Measurements from ENCODE around the gene RASSF9.
A peak's percentile ranks its signal among the peaks of the same experiment; 100 is the strongest.

RASSF9 gene

GRCh38 chr12:85820101-85820500 is 16.1 kb downstream of the RASSF9 start:
- H3K4me3 ChIP-seq (ENCODE audit: low read depth, low read length) = no peak overlapping the region
- DNase-seq (ENCODE audit: low read depth) = no peak
- TF ChIP-seq POLR2A (IDR thresholded peaks at IDR 0.05; ENCODE audit: extremely low read depth, insufficient read length) = no peak
- no peak for TF ChIP-seq MYC (IDR thresholded peaks at IDR 0.05; ENCODE audit: low read depth, low read length)
- no peak for TF ChIP-seq CTCF (IDR thresholded peaks at IDR 0.05; ENCODE audit: low read depth, low read length)
- TF ChIP-seq MAX (IDR thresholded peaks at IDR 0.05; ENCODE audit: low read depth, low read length) = no peak

GRCh38 chr12:85814741-85815140 is 21.5 kb downstream of the RASSF9 start:
- H3K4me3 ChIP-seq (ENCODE audit: low read depth, low read length) = no peak overlapping the region
- no peak for TF ChIP-seq CTCF (IDR thresholded peaks at IDR 0.05; ENCODE audit: low read depth, low read length)
- no peak for DNase-seq (ENCODE audit: low read depth)

GRCh38 chr12:85814071-85814470 is 22.1 kb downstream of the RASSF9 start:
- H3K4me3 ChIP-seq (ENCODE audit: low read depth, low read length) = no peak overlapping the region
- TF ChIP-seq MAX (IDR thresholded peaks at IDR 0.05; ENCODE audit: low read depth, low read length) (no peak), MYC (IDR thresholded peaks at IDR 0.05; ENCODE audit: low read depth, low read length) (no peak), CTCF (IDR thresholded peaks at IDR 0.05; ENCODE audit: low read depth, low read length) (no peak), POLR2A (IDR thresholded peaks at IDR 0.05; ENCODE audit: extremely low read depth, insufficient read length) (no peak)
- DNase-seq (ENCODE audit: low read depth) = no peak

- no peak for TF ChIP-seq MAX (IDR thresholded peaks at IDR 0.05; ENCODE audit: low read depth, low read length)
- TF ChIP-seq POLR2A (IDR thresholded peaks at IDR 0.05; ENCODE audit: extremely low read depth, insufficient read length) = no peak
- no peak for TF ChIP-seq MYC (IDR thresholded peaks at IDR 0.05; ENCODE audit: low read depth, low read length)
- no peak for TF ChIP-seq CTCF (IDR thresholded peaks at IDR 0.05; ENCODE audit: low read depth, low read length)
- DNase-seq (ENCODE audit: low read depth) = no peak
- no peak overlapping the region for H3K4me3 ChIP-seq (ENCODE audit: low read depth, low read length)
Measured at GRCh38 chr12:85809500-85809899, 26.7 kb downstream of the RASSF9 start.

- no peak overlapping the region for H3K4me3 ChIP-seq (ENCODE audit: low read depth, low read length)
- TF ChIP-seq MAX (IDR thresholded peaks at IDR 0.05; ENCODE audit: low read depth, low read length) (no peak), POLR2A (IDR thresholded peaks at IDR 0.05; ENCODE audit: extremely low read depth, insufficient read length) (no peak), CTCF (IDR thresholded peaks at IDR 0.05; ENCODE audit: low read depth, low read length) (no peak), MYC (IDR thresholded peaks at IDR 0.05; ENCODE audit: low read depth, low read length) (no peak)
- DNase-seq (ENCODE audit: low read depth) = no peak
Measured at GRCh38 chr12:85807730-85808129, 28.5 kb downstream of the RASSF9 start.

GRCh38 chr12:85805654-85806053 is 30.6 kb downstream of the RASSF9 start:
- H3K4me3 ChIP-seq (ENCODE audit: low read depth, low read length) = no peak overlapping the region
- DNase-seq (ENCODE audit: low read depth) = peak; percentile 11
- no peak for TF ChIP-seq MYC (IDR thresholded peaks at IDR 0.05; ENCODE audit: low read depth, low read length)
- no peak for TF ChIP-seq CTCF (IDR thresholded peaks at IDR 0.05; ENCODE audit: low read depth, low read length)
- no peak for TF ChIP-seq POLR2A (IDR thresholded peaks at IDR 0.05; ENCODE audit: extremely low read depth, insufficient read length)
- TF ChIP-seq MAX (IDR thresholded peaks at IDR 0.05; ENCODE audit: low read depth, low read length) = no peak

Measured in NB4 (cell line).